K562 (cell line): ENCODE results near the gene ASIC3. TPM values are rescaled to one million over a fixed set of nuclear protein-coding genes. Genes with fewer than 3 reads are reported as not detected.

Experiments
- ARID1B ChIP-seq: fragments of 450-650 bp; IDR thresholded peaks from 2 replicates; pipeline ENCODE4 v1.6.1; 2016; ENCODE audit warnings: antibody characterized with exemption, mild to moderate bottlenecking, inconsistent platforms
- CEBPB ChIP-seq: fragments of 450-650 bp; IDR thresholded peaks from 2 replicates; pipeline ENCODE4 v1.6.1; 2016; ENCODE audit warnings: missing genetic modification characterization, missing compliant biosample characterization
- CGGBP1 ChIP-seq: fragments of 250-450 bp; sonication (Bioruptor Pico); IDR thresholded peaks from 2 replicates; pipeline ENCODE4 v1.9.0; 2021; ENCODE audit warnings: mild to moderate bottlenecking
- ELF2 ChIP-seq: fragments of 250-450 bp; sonication (Bioruptor Pico); IDR thresholded peaks from 2 replicates; pipeline ENCODE4 v1.5.0; 2021; ENCODE audit warnings: mild to moderate bottlenecking
- EP300 ChIP-seq: IDR thresholded peaks from 2 replicates; pipeline ENCODE4 v1.6.1; 2012; ENCODE audit warnings: low read length, improper control_type of control experiment
- KAT8 ChIP-seq: fragments of 450-650 bp; IDR thresholded peaks from 2 replicates; pipeline ENCODE4 v1.6.1; 2016; ENCODE audit warnings: low read depth, mild to moderate bottlenecking
- OTX1 ChIP-seq: fragments of 450-650 bp; formaldehyde crosslinking; IDR thresholded peaks from 2 replicates; pipeline ENCODE4 v1.4.0; 2022; ENCODE audit warnings: mild to moderate bottlenecking
- PTTG1 ChIP-seq: fragments of 450-650 bp; IDR thresholded peaks from 2 replicates; pipeline ENCODE4 v1.6.1; 2016; ENCODE audit warnings: low read depth, mild to moderate bottlenecking, missing genetic modification characterization, missing compliant biosample characterization
- PURB ChIP-seq: sonication (generic); formaldehyde crosslinking; IDR thresholded peaks from 2 replicates; pipeline ENCODE4 v1.9.0; 2021; ENCODE audit warnings: low read depth, mild to moderate bottlenecking, missing genetic modification reagents
- RBM39 ChIP-seq: fragments of 200-400 bp; formaldehyde crosslinking; optimal IDR thresholded peaks from 2 replicates; pipeline ENCODE3; 2018; ENCODE audit warnings: low read depth, low read length
- SRSF3 ChIP-seq: fragments of 200-400 bp; formaldehyde crosslinking; IDR thresholded peaks from 2 replicates; pipeline ENCODE4 v1.6.1; 2016; ENCODE audit warnings: mild to moderate bottlenecking, low read length, moderate library complexity; ENCODE audit not compliant: insufficient read depth
- SRSF9 ChIP-seq: fragments of 200-400 bp; formaldehyde crosslinking; IDR thresholded peaks from 2 replicates; pipeline ENCODE4 v1.6.1; 2017; ENCODE audit warnings: low read depth, low read length, borderline replicate concordance
- TAL1 ChIP-seq: fragments of 450-650 bp; IDR thresholded peaks from 2 replicates; pipeline ENCODE4 v1.6.1; 2016; ENCODE audit warnings: mild to moderate bottlenecking
- THAP7 ChIP-seq: fragments of 250-450 bp; sonication (Bioruptor Pico); IDR thresholded peaks from 2 replicates; pipeline ENCODE4 v1.5.0; 2021
- THRA ChIP-seq: fragments of 450-650 bp; IDR thresholded peaks from 2 replicates; pipeline ENCODE4 v1.6.1; 2017; ENCODE audit warnings: mild to moderate bottlenecking, moderate library complexity
- VEZF1 ChIP-seq: fragments of 200-800 bp; sonication (Bioruptor generic); IDR thresholded peaks from 2 replicates; pipeline ENCODE4 v1.6.1; 2017; ENCODE audit warnings: missing genetic modification characterization, missing compliant biosample characterization
- ZMIZ1 ChIP-seq, 2 experiments: fragments of 150-350 bp in 1 of 2; IDR thresholded peaks; 2 replicates each; pipeline ENCODE4 v1.6.1; 2012 to 2016; ENCODE audit warnings: low read depth in 2 of 2, low read length in 2 of 2, mild to moderate bottlenecking in 1 of 2, moderate library complexity in 1 of 2
- ZNF280B ChIP-seq: fragments of 250-450 bp; sonication (Bioruptor Pico); IDR thresholded peaks from 2 replicates; pipeline ENCODE4 v1.5.1; 2021; ENCODE audit warnings: mild to moderate bottlenecking
- polyA plus RNA-seq, 8 experiments: library from polyadenylated mRNA; depleted of rRNA in 4 of 8; stranded (reverse) in 5 of 8; unstranded in 3 of 8; fragments of >200 nt; fragmentation: Nextera tagmentation in 2 of 8; fragmentation: Illumina TruSeq in 1 of 8; extraction: Ambion mirVana in 2 of 8; extraction: Trizol in 1 of 8; gene quantifications; 2 replicates each; pipeline versions ENCODE4 v1.2.1 to v1.2.3, GENCODE V29; 2011 to 2014; ENCODE audit warnings: inconsistent platforms in 1 of 8, missing spikeins in 1 of 8
- total RNA-seq, 7 experiments: library from RNA; depleted of rRNA in 6 of 7; stranded (reverse); fragments of >200 nt in 6 of 7; fragmentation: Illumina TruSeq in 2 of 7; extraction: Trizol in 2 of 7; gene quantifications; 2 replicates each; pipeline versions ENCODE4 v1.2.1 to v1.2.3, GENCODE V29; 2011 to 2021; ENCODE audit warnings: low replicate concordance in 1 of 7

Gene ASIC3
- total and polyA plus RNA-seq, 9 of the 15 experiments (the other 6 are each of a cell fraction or from before 2014, with no cell fraction given) = 0.11 to 5.0 (median 0.87) TPM

- TF ChIP-seq ZNF280B (CRISPR knock-in tag) = no peak
- TF ChIP-seq ELF2 (CRISPR knock-in tag) = no peak
- TF ChIP-seq TAL1 = no peak
- no peak for TF ChIP-seq THAP7 (CRISPR knock-in tag)
- TF ChIP-seq ZMIZ1 (IDR thresholded peaks at IDR 0.05; ENCODE audit: low read depth in 2 of 2, low read length in 2 of 2) = no peak
- no peak for TF ChIP-seq CGGBP1 (CRISPR knock-in tag)
- no peak for TF ChIP-seq SRSF3
- no peak for TF ChIP-seq VEZF1 (CRISPR knock-in tag)
- TF ChIP-seq THRA = no peak
- no peak for TF ChIP-seq SRSF9
- no peak for TF ChIP-seq EP300
- TF ChIP-seq ARID1B = peak; percentile 15; the same call in 1 of the 2 replicates
- no peak for TF ChIP-seq PTTG1
- no peak for TF ChIP-seq RBM39
- TF ChIP-seq KAT8 = no peak
- TF ChIP-seq PURB (CRISPR knock-in tag) = no peak
- no peak for TF ChIP-seq CEBPB (tag)
- no peak for TF ChIP-seq OTX1 (CRISPR knock-in tag)
Measured at GRCh38 chr7:151028948-151029501, 19.3 kb upstream of the ASIC3 start (continued).
